Stomach (tissue), 9 donors: ENCODE measurements around the gene LHFPL3. TPM values are rescaled to one million over a fixed set of nuclear protein-coding genes. Genes with fewer than 3 reads are reported as not detected.

Experiments
- DNase-seq, 2 donors: peaks; one replicate each; pipeline versions ENCODE4 v3.0.0 to v3.0.0-alpha.2; 2013 to 2019
- H3K27ac ChIP-seq, 5 donors: fragments of 200-600 bp in 4 of 5; sonication (generic) in 4 of 5; one replicate each; pipeline ENCODE4 v1.5.1; 2013 to 2019; ENCODE audit warnings: mild to moderate bottlenecking in 1 of 5, moderate library complexity in 1 of 5
- H3K27me3 ChIP-seq, 3 donors: fragments of 200-600 bp; sonication (generic); one replicate each; pipeline ENCODE4 v1.5.1; 2017 to 2019; ENCODE audit warnings: mixed run types in 1 of 3
- H3K36me3 ChIP-seq, 4 donors: fragments of 200-600 bp; sonication (generic); 1 replicate in 3 of 4; 2 replicates in 1 of 4; pipeline ENCODE4 v1.5.1; 2016 to 2019
- H3K4me1 ChIP-seq, 4 donors: fragments of 200-600 bp; sonication (generic); one replicate each; pipeline ENCODE4 v1.5.1; 2016 to 2019
- H3K4me3 ChIP-seq, 4 donors: fragments of 200-600 bp; sonication (generic) in 3 of 4; one replicate each; pipeline ENCODE4 v1.5.1; 2016 to 2019; ENCODE audit warnings: mild to moderate bottlenecking in 1 of 4
- H3K9me3 ChIP-seq, 4 donors: fragments of 200-600 bp; sonication (generic); one replicate each; pipeline ENCODE4 v1.5.1; 2016 to 2019
- EP300 ChIP-seq: sonication (generic); formaldehyde crosslinking; IDR thresholded peaks from one replicate; pipeline ENCODE4 v1.6.1; 2017; ENCODE audit warnings: antibody characterized with exemption
- POLR2A ChIP-seq, 4 donors: fragments of 450-650 bp; IDR thresholded peaks; one replicate each; pipeline ENCODE4 v1.6.1; 2016; ENCODE audit warnings: antibody characterized with exemption in 4 of 4, control low read depth in 2 of 4, mild to moderate bottlenecking in 1 of 4, moderate library complexity in 1 of 4
- POLR2AphosphoS5 ChIP-seq, 3 donors: sonication (generic); formaldehyde crosslinking; IDR thresholded peaks; one replicate each; pipeline ENCODE4 v1.6.1; 2016; ENCODE audit warnings: antibody characterized with exemption in 3 of 3
- WGBS, 5 donors: extraction: QIAGEN DNeasy Blood & Tissue Kit in 3 of 5; methylation state at CpG; one replicate each; pipeline versions ENCODE4 v1.1.5 to v1.1.7; 2013 to 2018; 5-methylcytosine and 5-hydroxymethylcytosine counted together
- intact Hi-C: fragments of 100-400 bp; cut with DNase I; formaldehyde crosslinking; loops from one replicate; pipeline ENCODE4 v1.15.1; 2023; ENCODE audit warnings: low total_unique reads
- polyA plus RNA-seq, 3 donors: library from polyadenylated mRNA; stranded (reverse); fragments of 200-250 nt; gene quantifications; one replicate each; pipeline ENCODE4 v1.2.3, GENCODE V29; 2013
- total RNA-seq, 5 donors: library from RNA; depleted of rRNA; stranded (reverse); fragments of >200 nt; gene quantifications; one replicate each; pipeline versions ENCODE4 v1.1.0 to v1.2.3, GENCODE V29; 2014 to 2016
- TF ChIP-seq, protein P1 (sequence below), 7 experiments: fragments of 450-650 bp in 4 of 7; fragments of 200-600 bp in 3 of 7; sonication (generic) in 3 of 7; IDR thresholded peaks; one replicate each; pipeline ENCODE4 v1.5.1; 2016 to 2019; ENCODE audit warnings: antibody characterized with exemption in 7 of 7, control low read depth in 2 of 7, mild to moderate bottlenecking in 1 of 7
- donor health status: healthy with polysubstance abuse.
- donor health status: Bipolar disorder and iron deficiency.
- donor health status: healthy.

LHFPL3 gene
- total and polyA plus RNA-seq, 8 donors = 0.55 TPM; not detected in 7

DNA sequence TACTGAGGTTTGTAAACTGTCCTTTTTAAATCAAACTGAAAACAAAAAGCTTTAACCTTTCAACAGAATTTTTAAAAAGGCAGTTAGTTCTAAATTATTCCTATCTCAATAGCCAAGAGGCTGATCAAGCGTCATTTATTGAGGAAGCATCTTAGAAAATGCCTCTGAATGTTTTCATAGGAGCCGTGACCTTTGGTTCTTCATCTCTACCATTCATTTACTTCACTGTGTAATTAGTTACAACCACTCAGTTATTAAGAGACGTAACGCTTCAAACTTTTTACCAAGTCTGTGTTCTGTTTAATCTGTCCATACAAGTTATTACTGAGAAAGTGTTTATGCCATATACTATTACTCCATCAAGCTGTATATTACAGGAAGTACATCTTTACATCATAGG, 578.2 kb downstream of the LHFPL3 start:
- DNase-seq = no peak
- H3K27me3 ChIP-seq = no peaks in the 10 kb centered on the region
- H3K27ac ChIP-seq = no peak overlapping the region
- no peak overlapping the region for H3K4me3 ChIP-seq
- no peaks in the 10 kb centered on the region for H3K9me3 ChIP-seq
- TF ChIP-seq POLR2A (IDR thresholded peaks at IDR 0.05) (no peak), POLR2AphosphoS5 (IDR thresholded peaks at IDR 0.05) (no peak), EP300 (no peak)
- TF ChIP-seq, protein P1, sequence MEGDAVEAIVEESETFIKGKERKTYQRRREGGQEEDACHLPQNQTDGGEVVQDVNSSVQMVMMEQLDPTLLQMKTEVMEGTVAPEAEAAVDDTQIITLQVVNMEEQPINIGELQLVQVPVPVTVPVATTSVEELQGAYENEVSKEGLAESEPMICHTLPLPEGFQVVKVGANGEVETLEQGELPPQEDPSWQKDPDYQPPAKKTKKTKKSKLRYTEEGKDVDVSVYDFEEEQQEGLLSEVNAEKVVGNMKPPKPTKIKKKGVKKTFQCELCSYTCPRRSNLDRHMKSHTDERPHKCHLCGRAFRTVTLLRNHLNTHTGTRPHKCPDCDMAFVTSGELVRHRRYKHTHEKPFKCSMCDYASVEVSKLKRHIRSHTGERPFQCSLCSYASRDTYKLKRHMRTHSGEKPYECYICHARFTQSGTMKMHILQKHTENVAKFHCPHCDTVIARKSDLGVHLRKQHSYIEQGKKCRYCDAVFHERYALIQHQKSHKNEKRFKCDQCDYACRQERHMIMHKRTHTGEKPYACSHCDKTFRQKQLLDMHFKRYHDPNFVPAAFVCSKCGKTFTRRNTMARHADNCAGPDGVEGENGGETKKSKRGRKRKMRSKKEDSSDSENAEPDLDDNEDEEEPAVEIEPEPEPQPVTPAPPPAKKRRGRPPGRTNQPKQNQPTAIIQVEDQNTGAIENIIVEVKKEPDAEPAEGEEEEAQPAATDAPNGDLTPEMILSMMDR (IDR thresholded peaks at IDR 0.05) = no peak
- no peaks in the 10 kb centered on the region for H3K4me1 ChIP-seq
- 83 to 91% (median 87%) methylated on average over 4 of the region's 4 CpGs for WGBS, 5 donors
- intact Hi-C loops = no loop called here
- H3K36me3 ChIP-seq = no peaks in the 10 kb centered on the region

DNA sequence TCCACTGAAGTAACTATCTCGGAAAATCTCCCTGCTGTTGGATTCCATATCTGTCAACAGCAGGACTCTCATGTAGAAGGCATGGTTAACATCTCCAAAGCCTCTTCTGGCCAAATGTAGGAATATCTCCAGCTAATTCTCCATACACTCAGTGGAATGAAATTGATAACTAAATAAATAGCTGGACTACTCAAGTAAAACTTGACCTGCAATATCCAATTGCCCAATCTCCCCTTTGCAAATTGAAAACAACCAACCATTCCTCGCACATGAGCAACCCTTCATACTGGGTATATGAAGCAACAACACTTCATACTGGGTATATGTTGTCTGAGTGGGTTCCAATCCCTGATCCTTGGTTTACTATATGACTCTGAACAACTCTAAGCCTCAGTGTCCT, 580.2 kb downstream of the LHFPL3 start:
- Histone ChIP-seq H3K27ac (no peak overlapping the region), H3K4me3 (no peak overlapping the region), H3K36me3 (no peaks in the 10 kb centered on the region), H3K9me3 (no peaks in the 10 kb centered on the region), H3K4me1 (no peaks in the 10 kb centered on the region), H3K27me3 (no peaks in the 10 kb centered on the region)
- WGBS, 5 donors = 76 to 91% (median 85%) methylated on average over 2 of the region's 2 CpGs
- DNase-seq = no peak
- TF ChIP-seq EP300 = no peak
- no peak for TF ChIP-seq POLR2A (IDR thresholded peaks at IDR 0.05)
- TF ChIP-seq, protein P1 (IDR thresholded peaks at IDR 0.05) = no peak
- TF ChIP-seq POLR2AphosphoS5 (IDR thresholded peaks at IDR 0.05) = no peak
- intact Hi-C loops = no loop called here

DNA sequence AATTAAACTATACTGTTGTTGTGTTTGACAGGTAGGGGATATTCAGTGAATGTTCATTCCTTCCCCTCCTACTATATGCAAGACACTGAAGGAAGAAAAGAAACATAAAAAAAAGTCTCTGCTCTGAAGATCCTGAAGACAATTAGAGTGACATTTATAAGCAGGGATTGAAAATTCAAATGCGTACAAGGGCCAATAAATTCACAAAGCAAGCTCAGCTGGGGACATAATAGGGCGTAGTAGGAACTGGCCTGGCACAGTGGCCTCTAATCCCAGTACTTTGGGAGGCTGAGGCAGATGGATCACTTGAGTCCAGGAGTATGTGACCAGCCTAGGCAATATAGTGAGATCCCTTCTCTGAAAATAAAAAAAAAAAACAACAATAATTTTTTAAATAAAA, 580.7 kb downstream of the LHFPL3 start:
- Histone ChIP-seq H3K27me3 (no peaks in the 10 kb centered on the region), H3K27ac (no peak overlapping the region), H3K4me1 (no peaks in the 10 kb centered on the region), H3K9me3 (no peaks in the 10 kb centered on the region), H3K36me3 (no peaks in the 10 kb centered on the region), H3K4me3 (no peak overlapping the region)
- WGBS, 5 donors = 95 to 97% (median 96%) methylated on average over 2 of the region's 2 CpGs
- no peak for TF ChIP-seq POLR2AphosphoS5 (IDR thresholded peaks at IDR 0.05)
- TF ChIP-seq, protein P1 (IDR thresholded peaks at IDR 0.05) = no peak
- TF ChIP-seq EP300 = no peak
- no peak for TF ChIP-seq POLR2A (IDR thresholded peaks at IDR 0.05)
- intact Hi-C loops = no loop called here
- DNase-seq = no peak

DNA sequence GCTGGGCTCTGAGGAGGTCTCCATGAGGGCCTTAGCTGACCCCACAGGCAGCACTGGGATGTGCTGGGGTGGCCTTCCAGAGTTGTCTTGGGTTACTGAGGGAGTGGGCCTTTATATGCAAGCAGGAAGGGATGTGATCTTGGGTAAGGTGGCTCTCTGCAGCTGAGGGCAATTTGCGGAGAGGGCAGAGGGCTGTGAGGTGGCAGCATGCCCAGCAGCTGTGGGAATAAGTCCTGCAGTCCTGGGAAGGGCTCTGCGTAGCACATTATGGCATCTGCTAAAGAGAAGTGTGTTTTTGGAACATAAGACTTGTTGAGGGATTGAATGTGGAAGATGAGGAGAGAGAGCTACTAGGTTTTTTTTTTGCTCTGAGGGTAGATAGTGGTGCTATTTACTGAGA, 586.0 kb downstream of the LHFPL3 start:
- WGBS, 5 donors = 76 to 92% (median 82%) methylated on average over 2 of the region's 2 CpGs
- intact Hi-C loops = no loop called here
- Histone ChIP-seq H3K36me3 (no peaks in the 10 kb centered on the region), H3K9me3 (no peaks in the 10 kb centered on the region), H3K27me3 (no peaks in the 10 kb centered on the region), H3K4me1 (no peaks in the 10 kb centered on the region), H3K27ac (no peak overlapping the region), H3K4me3 (no peak overlapping the region)
- no peak for DNase-seq
- TF ChIP-seq, protein P1 (IDR thresholded peaks at IDR 0.05) = no peak
- no peak for TF ChIP-seq POLR2AphosphoS5 (IDR thresholded peaks at IDR 0.05)
- no peak for TF ChIP-seq EP300
- TF ChIP-seq POLR2A (IDR thresholded peaks at IDR 0.05) = no peak
